ENCODE results near the gene NRIP1. TPM values are rescaled to one million over a fixed set of nuclear protein-coding genes. Genes with fewer than 3 reads are reported as not detected.

Gene NRIP1
- total RNA-seq, 1 donor: 121 TPM

DNA sequence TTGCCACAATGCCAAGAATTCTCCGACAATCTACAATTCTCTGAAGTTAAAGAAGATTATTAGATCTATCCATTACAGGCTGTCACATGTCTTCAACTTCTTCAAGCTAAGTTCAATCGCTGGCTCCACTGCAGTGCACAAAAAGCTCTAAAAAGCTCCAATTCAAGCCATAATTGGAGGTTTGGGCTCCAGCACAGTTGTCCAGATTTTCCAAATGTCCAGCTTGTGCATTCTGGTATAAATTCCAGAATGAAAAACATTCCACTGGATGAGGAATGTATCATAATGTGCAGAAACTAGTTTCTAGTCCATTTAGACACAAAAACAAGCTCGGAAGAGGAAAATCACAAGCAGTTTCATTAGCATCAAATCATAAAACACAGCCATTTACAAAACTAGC lies 138.6 kb downstream of the NRIP1 start:
- no peak for DNase-seq (ENCODE audit: low read depth in 2 of 3, low spot score in 2 of 3)

DNA sequence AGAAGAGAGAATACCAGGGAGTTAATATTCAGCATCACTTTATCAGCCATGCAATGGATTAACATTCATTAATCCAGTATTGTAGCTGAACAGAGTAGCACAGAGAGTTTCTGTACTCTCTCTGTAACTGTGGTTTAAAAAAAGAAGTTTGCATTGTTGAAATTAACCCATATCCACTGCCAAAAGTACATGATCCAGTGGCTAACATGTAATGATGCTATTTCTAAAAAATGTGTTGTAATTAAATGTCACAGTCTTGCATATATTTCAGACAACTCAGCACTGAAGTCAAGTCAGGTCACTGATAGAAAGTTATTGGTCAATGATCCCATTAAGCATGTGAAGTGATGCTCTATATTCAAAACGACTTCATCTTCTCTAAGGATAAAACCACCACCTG lies 141.3 kb downstream of the NRIP1 start:
- DNase-seq (ENCODE audit: low read depth in 2 of 3, low spot score in 2 of 3): no peak

DNA sequence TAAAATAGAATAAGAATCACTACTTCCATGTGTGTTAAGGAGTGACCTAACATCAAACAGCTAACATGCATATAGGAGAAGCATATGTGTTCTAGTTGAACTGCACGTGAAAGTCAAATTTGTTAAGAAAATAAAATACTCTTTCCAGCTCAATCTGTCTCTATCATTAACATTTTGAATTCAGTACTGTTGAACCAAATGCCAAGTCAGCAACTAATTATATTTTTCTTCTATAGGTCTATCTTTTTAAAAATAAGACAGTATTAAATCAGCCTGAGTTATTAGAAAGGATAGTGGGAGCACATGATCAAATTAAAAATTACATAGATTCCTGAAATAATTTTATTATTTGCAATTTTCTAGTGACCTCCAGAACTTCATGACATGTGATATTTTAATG lies 141.8 kb downstream of the NRIP1 start:
- no peak for DNase-seq (ENCODE audit: low read depth in 2 of 3, low spot score in 2 of 3)

DNA sequence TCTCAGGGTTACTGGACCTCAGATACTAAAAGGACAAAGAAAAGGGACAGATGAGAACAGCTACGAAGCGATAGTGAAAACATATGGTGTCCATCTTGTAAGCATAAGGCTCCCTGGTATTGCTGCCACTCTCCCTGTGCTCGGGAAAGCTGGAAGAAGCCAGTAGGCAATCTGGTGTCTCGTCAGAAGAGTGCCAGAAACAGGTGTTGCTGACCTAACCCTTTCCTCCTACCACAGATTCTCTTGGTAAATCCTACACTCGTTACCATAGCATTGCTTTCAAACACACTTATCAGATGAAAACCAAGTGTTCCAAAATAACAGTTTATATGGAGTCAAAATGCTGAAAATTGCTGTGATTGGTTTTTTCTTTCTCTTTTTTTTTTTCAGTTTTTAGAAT lies 146.3 kb downstream of the NRIP1 start:
- DNase-seq (ENCODE audit: low read depth in 2 of 3, low spot score in 2 of 3): no peak

DNA sequence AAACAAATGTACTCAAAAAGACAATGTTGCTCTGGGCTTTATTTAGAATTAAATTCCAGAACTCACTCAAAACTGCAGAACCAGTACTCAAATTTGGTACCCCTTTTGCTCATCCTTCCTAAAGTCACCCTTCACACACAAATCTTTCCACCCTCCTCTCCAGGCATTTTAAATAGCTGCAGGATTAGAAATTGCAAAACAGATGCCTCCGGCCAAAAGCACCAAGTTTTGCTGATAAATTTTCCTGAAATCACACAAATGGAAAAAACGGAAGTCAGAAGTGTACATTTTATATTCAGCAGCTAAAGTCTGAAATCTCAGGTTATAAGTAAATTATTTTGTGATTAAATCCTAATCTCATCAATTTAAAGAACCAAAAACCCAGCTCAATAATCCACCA lies 147.0 kb downstream of the NRIP1 start:
- no peak for DNase-seq (ENCODE audit: low read depth in 2 of 3, low spot score in 2 of 3)

DNA sequence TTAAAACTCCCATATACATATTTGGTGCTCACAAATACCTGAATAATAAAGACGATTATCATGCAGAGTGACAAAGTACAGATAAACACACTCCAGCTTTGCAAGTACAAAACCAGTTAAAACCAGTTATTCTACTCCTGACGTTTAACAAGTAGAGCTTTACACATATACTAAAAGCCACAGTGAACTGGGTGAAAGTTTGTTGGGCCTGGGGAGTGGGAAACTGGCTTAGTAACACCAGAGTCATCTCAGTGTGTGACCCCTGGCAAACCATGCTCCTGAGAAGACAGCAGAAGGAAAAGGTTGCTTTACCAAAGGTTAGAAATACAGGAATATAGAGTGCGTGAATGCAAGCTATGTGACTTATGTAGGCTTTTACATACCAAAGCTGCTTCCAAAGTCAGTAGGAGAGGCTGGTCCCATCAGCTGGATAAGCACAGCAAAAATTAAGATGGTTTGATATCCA lies 148.1 kb downstream of the NRIP1 start:
- DNase-seq (ENCODE audit: low read depth in 2 of 3, low spot score in 2 of 3): no peak

DNA sequence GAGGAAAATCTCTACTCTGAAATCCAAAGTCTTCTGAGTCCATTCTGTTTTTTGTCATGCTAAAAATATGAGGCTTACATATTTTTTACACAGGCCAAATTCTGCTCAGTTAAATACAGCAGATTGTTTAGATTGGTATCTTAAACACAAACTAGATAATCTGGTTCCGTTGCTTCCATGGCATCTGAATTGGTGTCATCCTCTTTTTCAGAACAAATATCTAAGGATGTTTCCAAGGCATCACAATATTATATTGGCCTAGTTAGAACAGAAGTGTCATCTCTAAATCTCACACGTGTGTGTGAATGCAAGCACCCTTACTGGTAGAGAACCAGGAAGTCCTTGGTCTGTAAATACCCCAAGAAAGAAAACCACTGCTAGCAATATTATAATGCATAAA lies 151.2 kb downstream of the NRIP1 start:
- DNase-seq (ENCODE audit: low read depth in 2 of 3, low spot score in 2 of 3): no peak

DNA sequence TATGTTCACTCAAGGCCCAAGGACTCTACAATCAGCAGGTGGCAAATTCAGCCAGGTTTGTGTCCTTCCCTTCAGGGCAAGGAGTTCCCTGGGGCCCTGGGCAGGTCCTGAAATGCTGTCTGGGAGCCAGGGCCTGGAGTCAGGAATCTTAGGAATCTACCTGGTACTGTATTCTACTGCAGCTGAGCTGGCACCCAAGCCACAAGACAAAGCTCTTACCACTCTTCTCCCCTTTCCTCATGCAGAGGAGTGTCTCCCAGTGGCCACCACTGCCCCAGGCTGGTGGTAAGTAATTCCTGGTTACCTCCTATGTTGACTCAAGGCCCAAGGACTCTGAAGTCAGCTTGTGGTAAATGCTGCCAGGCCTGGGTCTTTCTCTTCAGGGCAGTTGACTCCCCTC lies 153.4 kb downstream of the NRIP1 start:
- no peak for DNase-seq (ENCODE audit: low read depth in 2 of 3, low spot score in 2 of 3)

All from hematopoietic multipotent progenitor cell (in vitro differentiated cells).